ENCODE data around the gene ZDHHC8. TPM values are rescaled to one million over a fixed set of nuclear protein-coding genes. Genes with fewer than 3 reads are reported as not detected.

The ZDHHC8 gene
- total RNA-seq, 4 donors from 2014 or later = 14.7 to 56.5 (median 17.1) TPM

DNA sequence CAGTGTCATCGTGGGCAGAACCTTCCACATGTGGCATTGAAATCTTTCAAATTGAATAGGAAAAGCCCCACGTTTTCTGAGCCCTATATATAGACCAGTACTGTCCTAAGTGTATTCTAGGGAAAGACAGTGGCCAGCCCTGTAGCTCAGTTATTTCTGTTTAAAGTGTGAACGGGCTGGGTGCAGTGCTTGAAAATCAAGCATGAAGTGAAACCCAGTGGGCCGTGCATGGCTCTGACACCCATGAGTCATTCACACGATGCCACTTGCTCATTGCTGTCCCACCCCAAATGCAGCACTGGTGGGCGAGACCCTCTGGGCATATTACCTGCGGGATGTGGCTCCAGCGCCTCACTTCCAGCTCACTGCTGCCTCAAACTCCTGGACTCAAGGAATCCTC is 49.0 kb downstream of the ZDHHC8 start:
- H3K4me1 ChIP-seq = no peaks in the 10 kb centered on the region
- peaks cover 16% of the 10 kb centered on the region for H3K27me3 ChIP-seq
- in situ Hi-C loops (cut with MboI; ENCODE audit: low pct_ligation_motif_present in 1 of 4, low pct_unique_long_range_greater_than_20kb in 1 of 4, low sequenced_read_pairs in 3 of 4) = no loop called here

DNA sequence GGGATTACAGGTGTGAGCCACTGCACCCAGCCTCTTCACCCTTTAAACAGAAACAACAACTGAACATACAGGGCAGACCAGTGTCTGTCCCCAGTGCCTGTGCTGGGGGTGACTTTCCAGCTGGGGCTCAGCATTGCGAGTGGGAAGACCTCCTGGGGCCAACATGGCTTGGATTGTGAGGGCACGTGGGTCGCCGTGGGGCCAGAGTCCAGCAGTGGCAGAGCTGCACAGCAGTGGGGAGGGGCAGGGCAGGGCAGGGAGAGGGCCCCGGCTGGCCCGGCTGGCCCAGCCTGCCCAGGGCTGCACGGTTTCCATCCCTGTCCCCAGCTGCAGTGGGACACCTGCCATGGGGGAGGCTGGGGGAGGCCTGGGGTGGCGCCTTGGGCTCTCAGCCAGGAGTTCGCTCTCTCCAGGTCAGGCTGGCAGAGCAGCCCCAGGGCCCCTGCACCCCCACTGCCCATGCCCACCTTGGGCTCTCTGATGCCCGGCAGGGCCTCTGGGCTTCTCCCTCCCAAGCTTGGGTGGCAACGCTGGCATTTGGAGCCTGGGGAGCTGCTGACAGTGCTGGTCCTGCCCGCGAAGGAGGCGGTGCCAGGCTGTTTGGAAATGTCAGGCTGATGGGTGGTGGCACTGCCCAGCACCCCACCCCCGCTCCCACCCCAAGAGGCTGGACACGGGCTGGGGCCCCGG is 49.7 kb downstream of the ZDHHC8 start:
- H3K27ac ChIP-seq = no peak overlapping the region
- H3K4me1 ChIP-seq = no peaks in the 10 kb centered on the region
- 54% methylated on average over 12 of the region's 17 CpGs; no CpG with 5 or more reads in 1 of the 2 donors for WGBS, 2 donors (ENCODE audit: low coverage in 1 of 2)
- H3K27me3 ChIP-seq = peaks cover 15% of the 10 kb centered on the region
- in situ Hi-C loops (cut with MboI; ENCODE audit: low pct_ligation_motif_present in 1 of 4, low pct_unique_long_range_greater_than_20kb in 1 of 4, low sequenced_read_pairs in 3 of 4) (no loop called here), intact Hi-C loops (cut with DNase I; ENCODE audit: low total_unique reads) (no loop called here)
- TF ChIP-seq, protein P1, sequence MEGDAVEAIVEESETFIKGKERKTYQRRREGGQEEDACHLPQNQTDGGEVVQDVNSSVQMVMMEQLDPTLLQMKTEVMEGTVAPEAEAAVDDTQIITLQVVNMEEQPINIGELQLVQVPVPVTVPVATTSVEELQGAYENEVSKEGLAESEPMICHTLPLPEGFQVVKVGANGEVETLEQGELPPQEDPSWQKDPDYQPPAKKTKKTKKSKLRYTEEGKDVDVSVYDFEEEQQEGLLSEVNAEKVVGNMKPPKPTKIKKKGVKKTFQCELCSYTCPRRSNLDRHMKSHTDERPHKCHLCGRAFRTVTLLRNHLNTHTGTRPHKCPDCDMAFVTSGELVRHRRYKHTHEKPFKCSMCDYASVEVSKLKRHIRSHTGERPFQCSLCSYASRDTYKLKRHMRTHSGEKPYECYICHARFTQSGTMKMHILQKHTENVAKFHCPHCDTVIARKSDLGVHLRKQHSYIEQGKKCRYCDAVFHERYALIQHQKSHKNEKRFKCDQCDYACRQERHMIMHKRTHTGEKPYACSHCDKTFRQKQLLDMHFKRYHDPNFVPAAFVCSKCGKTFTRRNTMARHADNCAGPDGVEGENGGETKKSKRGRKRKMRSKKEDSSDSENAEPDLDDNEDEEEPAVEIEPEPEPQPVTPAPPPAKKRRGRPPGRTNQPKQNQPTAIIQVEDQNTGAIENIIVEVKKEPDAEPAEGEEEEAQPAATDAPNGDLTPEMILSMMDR (IDR thresholded peaks at IDR 0.05) = no peak
- no peak for TF ChIP-seq EP300 (IDR thresholded peaks at IDR 0.05; ENCODE audit: low read depth)
- no peak for TF ChIP-seq POLR2AphosphoS5 (IDR thresholded peaks at IDR 0.05)
- TF ChIP-seq POLR2A (IDR thresholded peaks at IDR 0.05) = no peak
- no peak overlapping the region for H3K4me3 ChIP-seq
- no peaks in the 10 kb centered on the region for H3K36me3 ChIP-seq
- no peaks in the 10 kb centered on the region for H3K9me3 ChIP-seq
- DNase-seq = no peak

More for the DNA sequence above, 49.0 kb downstream of the ZDHHC8 start:
- TF ChIP-seq, protein P1 (IDR thresholded peaks at IDR 0.05) = no peak
- no peak for TF ChIP-seq EP300 (IDR thresholded peaks at IDR 0.05; ENCODE audit: low read depth)
- no peak for TF ChIP-seq POLR2AphosphoS5 (IDR thresholded peaks at IDR 0.05)
- TF ChIP-seq POLR2A (IDR thresholded peaks at IDR 0.05) = no peak
- Histone ChIP-seq H3K9me3 (no peaks in the 10 kb centered on the region), H3K36me3 (no peaks in the 10 kb centered on the region), H3K4me3 (no peak overlapping the region), H3K27ac (no peak overlapping the region)
- intact Hi-C loops (cut with DNase I; ENCODE audit: low total_unique reads) = no loop called here
- no peak for DNase-seq
- 80% methylated on average over 8 of the region's 8 CpGs; no CpG with 5 or more reads in 1 of the 2 donors for WGBS, 2 donors (ENCODE audit: low coverage in 1 of 2)

DNA sequence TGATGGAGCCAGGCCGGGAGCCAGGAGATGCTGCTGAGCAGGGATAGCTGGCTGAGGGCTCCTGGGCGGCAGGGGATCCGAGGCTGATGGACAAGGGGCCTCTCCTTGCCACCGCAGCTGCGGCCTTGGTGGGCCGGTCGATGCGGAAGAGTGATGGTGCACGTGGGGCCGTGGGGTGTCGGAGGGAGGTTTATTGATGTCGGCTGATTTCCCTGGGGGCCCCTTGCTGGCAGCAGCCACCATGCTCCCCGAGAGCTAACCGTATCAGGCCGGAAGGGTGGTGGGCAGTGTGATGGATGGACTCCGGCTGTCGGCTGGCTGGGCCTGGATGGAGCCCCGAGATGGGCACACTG is 50.3 kb downstream of the ZDHHC8 start:
- Histone ChIP-seq H3K36me3 (no peaks in the 10 kb centered on the region), H3K27ac (no peak overlapping the region), H3K27me3 (peaks cover 10% of the 10 kb centered on the region), H3K9me3 (no peaks in the 10 kb centered on the region), H3K4me1 (no peaks in the 10 kb centered on the region), H3K4me3 (no peak overlapping the region)
- intact Hi-C loops (cut with DNase I; ENCODE audit: low total_unique reads) = no loop called here
- DNase-seq = no peak
- 78 to 90% methylated on average over 2 to 18 of the region's 18 CpGs for WGBS, 2 donors (ENCODE audit: low coverage in 1 of 2)
- no peak for TF ChIP-seq POLR2AphosphoS5 (IDR thresholded peaks at IDR 0.05)
- TF ChIP-seq POLR2A (IDR thresholded peaks at IDR 0.05) = no peak
- TF ChIP-seq, protein P1 (IDR thresholded peaks at IDR 0.05) = no peak
- TF ChIP-seq EP300 (IDR thresholded peaks at IDR 0.05; ENCODE audit: low read depth) = no peak
- in situ Hi-C loops (cut with MboI; ENCODE audit: low pct_ligation_motif_present in 1 of 4, low pct_unique_long_range_greater_than_20kb in 1 of 4, low sequenced_read_pairs in 3 of 4) = no loop called here

DNA sequence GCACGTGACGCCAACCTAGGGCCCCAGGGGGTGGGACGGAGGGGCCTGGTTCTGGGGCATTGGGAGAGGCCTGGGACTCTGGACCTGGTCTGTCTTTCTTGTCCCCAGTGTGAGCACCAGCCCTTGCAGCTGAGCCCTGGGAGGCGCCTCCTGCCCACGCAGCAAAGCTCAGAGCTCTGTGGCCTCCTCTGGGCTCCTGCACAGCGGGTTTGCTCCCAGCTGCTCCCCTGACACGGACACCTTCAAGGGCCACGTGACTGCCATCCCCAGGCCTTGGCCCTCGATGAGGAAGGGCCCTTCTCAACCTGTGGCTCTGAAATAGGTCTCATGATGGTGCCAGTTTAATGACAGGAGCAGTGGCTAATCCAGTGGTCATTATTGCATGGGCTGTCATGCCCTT is 50.8 kb downstream of the ZDHHC8 start:
- WGBS, 2 donors (ENCODE audit: low coverage in 1 of 2) = 71% methylated on average over 7 of the region's 9 CpGs; no CpG with 5 or more reads in 1 of the 2 donors
- Histone ChIP-seq H3K9me3 (no peaks in the 10 kb centered on the region), H3K4me1 (no peaks in the 10 kb centered on the region), H3K27me3 (peaks cover 7% of the 10 kb centered on the region), H3K4me3 (no peak overlapping the region), H3K27ac (no peak overlapping the region), H3K36me3 (no peaks in the 10 kb centered on the region)
- TF ChIP-seq, protein P1 (IDR thresholded peaks at IDR 0.05) = no peak
- TF ChIP-seq POLR2AphosphoS5 (IDR thresholded peaks at IDR 0.05) = no peak
- TF ChIP-seq EP300 (IDR thresholded peaks at IDR 0.05; ENCODE audit: low read depth) = no peak
- no peak for TF ChIP-seq POLR2A (IDR thresholded peaks at IDR 0.05)
- in situ Hi-C loops (cut with MboI; ENCODE audit: low pct_ligation_motif_present in 1 of 4, low pct_unique_long_range_greater_than_20kb in 1 of 4, low sequenced_read_pairs in 3 of 4) = no loop called here
- intact Hi-C loops (cut with DNase I; ENCODE audit: low total_unique reads) = no loop called here
- no peak for DNase-seq
